ENCODE data around the gene TBX4. TPM values are rescaled to one million over a fixed set of nuclear protein-coding genes. Genes with fewer than 3 reads are reported as not detected.

The TBX4 gene
- total and polyA plus RNA-seq, 2 experiments from 2014 or later, result not detected

DNA sequence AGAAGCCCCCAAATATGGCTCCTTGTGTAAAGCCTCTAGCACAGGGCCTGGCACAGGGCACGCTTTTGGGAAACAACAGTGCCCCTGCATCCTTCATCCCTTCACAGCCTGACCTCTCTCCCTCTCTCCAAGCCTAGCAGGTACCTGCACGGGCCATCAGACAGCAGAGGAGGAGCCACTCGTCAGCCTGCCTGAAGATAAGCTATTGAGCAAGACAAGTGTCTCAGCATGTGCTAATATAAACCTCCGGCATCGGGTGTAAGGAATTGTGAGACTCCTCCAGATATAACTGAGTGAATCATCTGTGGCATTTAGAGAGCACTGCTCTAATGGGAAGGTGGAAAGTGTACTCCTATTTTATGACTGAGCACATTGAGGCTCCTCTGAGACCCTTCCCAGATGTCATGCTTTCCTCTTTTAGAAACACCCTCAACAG is 38.3 kb downstream of the TBX4 start (continued):
- TF ChIP-seq, protein P1, sequence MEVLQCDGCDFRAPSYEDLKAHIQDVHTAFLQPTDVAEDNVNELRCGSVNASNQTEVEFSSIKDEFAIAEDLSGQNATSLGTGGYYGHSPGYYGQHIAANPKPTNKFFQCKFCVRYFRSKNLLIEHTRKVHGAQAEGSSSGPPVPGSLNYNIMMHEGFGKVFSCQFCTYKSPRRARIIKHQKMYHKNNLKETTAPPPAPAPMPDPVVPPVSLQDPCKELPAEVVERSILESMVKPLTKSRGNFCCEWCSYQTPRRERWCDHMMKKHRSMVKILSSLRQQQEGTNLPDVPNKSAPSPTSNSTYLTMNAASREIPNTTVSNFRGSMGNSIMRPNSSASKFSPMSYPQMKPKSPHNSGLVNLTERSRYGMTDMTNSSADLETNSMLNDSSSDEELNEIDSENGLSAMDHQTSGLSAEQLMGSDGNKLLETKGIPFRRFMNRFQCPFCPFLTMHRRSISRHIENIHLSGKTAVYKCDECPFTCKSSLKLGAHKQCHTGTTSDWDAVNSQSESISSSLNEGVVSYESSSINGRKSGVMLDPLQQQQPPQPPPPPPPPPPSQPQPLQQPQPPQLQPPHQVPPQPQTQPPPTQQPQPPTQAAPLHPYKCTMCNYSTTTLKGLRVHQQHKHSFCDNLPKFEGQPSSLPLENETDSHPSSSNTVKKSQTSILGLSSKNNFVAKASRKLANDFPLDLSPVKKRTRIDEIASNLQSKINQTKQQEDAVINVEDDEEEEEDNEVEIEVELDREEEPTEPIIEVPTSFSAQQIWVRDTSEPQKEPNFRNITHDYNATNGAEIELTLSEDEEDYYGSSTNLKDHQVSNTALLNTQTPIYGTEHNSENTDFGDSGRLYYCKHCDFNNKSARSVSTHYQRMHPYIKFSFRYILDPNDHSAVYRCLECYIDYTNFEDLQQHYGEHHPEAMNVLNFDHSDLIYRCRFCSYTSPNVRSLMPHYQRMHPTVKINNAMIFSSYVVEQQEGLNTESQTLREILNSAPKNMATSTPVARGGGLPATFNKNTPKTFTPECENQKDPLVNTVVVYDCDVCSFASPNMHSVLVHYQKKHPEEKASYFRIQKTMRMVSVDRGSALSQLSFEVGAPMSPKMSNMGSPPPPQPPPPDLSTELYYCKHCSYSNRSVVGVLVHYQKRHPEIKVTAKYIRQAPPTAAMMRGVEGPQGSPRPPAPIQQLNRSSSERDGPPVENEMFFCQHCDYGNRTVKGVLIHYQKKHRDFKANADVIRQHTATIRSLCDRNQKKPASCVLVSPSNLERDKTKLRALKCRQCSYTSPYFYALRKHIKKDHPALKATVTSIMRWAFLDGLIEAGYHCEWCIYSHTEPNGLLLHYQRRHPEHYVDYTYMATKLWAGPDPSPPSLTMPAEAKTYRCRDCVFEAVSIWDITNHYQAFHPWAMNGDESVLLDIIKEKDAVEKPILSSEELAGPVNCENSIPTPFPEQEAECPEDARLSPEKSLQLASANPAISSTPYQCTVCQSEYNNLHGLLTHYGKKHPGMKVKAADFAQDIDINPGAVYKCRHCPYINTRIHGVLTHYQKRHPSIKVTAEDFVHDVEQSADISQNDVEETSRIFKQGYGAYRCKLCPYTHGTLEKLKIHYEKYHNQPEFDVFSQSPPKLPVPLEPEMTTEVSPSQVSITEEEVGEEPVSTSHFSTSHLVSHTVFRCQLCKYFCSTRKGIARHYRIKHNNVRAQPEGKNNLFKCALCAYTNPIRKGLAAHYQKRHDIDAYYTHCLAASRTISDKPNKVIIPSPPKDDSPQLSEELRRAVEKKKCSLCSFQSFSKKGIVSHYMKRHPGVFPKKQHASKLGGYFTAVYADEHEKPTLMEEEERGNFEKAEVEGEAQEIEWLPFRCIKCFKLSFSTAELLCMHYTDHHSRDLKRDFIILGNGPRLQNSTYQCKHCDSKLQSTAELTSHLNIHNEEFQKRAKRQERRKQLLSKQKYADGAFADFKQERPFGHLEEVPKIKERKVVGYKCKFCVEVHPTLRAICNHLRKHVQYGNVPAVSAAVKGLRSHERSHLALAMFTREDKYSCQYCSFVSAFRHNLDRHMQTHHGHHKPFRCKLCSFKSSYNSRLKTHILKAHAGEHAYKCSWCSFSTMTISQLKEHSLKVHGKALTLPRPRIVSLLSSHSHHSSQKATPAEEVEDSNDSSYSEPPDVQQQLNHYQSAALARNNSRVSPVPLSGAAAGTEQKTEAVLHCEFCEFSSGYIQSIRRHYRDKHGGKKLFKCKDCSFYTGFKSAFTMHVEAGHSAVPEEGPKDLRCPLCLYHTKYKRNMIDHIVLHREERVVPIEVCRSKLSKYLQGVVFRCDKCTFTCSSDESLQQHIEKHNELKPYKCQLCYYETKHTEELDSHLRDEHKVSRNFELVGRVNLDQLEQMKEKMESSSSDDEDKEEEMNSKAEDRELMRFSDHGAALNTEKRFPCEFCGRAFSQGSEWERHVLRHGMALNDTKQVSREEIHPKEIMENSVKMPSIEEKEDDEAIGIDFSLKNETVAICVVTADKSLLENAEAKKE (CRISPR knock-in tag; IDR thresholded peaks at IDR 0.05), result no peak
- no peak for TF ChIP-seq ZNF331 (CRISPR knock-in tag; IDR thresholded peaks at IDR 0.05; ENCODE audit: low read depth)
- TF ChIP-seq JUNB (IDR thresholded peaks at IDR 0.05; ENCODE audit: unreplicated experiment), result no peak
- TF ChIP-seq, protein P2, sequence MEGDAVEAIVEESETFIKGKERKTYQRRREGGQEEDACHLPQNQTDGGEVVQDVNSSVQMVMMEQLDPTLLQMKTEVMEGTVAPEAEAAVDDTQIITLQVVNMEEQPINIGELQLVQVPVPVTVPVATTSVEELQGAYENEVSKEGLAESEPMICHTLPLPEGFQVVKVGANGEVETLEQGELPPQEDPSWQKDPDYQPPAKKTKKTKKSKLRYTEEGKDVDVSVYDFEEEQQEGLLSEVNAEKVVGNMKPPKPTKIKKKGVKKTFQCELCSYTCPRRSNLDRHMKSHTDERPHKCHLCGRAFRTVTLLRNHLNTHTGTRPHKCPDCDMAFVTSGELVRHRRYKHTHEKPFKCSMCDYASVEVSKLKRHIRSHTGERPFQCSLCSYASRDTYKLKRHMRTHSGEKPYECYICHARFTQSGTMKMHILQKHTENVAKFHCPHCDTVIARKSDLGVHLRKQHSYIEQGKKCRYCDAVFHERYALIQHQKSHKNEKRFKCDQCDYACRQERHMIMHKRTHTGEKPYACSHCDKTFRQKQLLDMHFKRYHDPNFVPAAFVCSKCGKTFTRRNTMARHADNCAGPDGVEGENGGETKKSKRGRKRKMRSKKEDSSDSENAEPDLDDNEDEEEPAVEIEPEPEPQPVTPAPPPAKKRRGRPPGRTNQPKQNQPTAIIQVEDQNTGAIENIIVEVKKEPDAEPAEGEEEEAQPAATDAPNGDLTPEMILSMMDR (conservative IDR thresholded peaks at IDR 0.05; ENCODE audit: low read depth in 2 of 2), result no peak
- TF ChIP-seq ZNF114 (CRISPR knock-in tag; IDR thresholded peaks at IDR 0.05), result no peak
- no peak for TF ChIP-seq ETS1 (IDR thresholded peaks at IDR 0.05)
- TF ChIP-seq POLR2AphosphoS5 (IDR thresholded peaks at IDR 0.05; ENCODE audit: low read depth), result no peak

Data from GM23338 (cell line).